Activated CD4-positive, alpha-beta T cell treated with anti-CD3 and anti-CD28 coated beads, Interleukin-2, amount 50 U/mL, for 24 hours (primary cell): Measurements from ENCODE around the gene SIM2.

Experiments
- DNase-seq, 2 donors: peaks; one replicate each; pipeline ENCODE4 v3.0.0-alpha.2; 2020; ENCODE audit warnings: low read depth in 1 of 2, low spot score in 1 of 2

Gene SIM2

DNA sequence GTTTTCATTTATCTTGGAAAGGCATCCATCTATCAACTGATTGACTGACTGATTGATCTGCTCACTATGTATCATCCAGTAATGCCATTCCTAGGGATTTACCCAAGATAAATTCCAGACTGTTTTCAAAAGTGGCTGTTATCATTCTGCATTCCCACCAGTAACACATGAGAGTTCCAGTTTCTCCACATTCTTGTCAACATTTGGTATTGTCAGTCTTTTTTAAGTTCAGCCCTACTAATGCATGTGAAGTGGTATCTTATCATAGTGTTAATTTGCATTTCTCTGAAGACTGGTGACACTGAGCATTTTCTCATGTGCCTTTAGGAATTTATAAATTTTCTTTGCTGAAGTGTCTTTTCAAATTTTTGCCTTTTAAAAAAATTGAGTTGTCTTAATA, 99.6 kb downstream of the SIM2 start:
- no peak for DNase-seq
